MM.1S (cell line): ENCODE results near the gene APOL3.
"Not testable (repeated sequence)": the region's sequence is repeated elsewhere in the genome, so short reads cannot be mapped to it uniquely, and the experiment has no call there.

Experiments
- EZH2 ChIP-seq: fragments of 300-600 bp; sonication (generic); optimal IDR thresholded peaks from 2 replicates; pipeline ENCODE3; 2017; ENCODE audit warnings: low read depth, mild to moderate bottlenecking, antibody characterized with exemption, low read length, mixed read lengths
- TF ChIP-seq, protein P1 (sequence below): fragments of 300-600 bp; sonication (generic); IDR thresholded peaks from 2 replicates; pipeline ENCODE4 v1.5.1; 2016; ENCODE audit warnings: antibody characterized with exemption, low read length, mixed read lengths

DNA sequence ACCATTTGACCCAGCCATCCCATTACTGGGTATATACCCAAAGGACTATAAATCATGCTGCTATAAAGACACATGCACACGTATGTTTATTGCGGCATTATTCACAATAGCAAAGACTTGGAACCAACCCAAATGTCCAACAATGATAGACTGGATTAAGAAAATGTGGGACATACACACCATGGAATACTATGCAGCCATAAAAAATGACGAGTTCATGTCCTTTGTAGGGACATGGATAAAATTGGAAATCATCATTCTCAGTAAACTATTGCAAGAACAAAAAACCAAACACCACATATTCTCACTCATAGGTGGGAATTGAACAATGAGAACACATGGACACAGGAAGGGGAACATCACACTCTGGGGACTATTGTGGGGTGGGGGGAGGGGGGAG lies 69.8 kb downstream of the APOL3 start:
- TF ChIP-seq EZH2 = not testable (repeated sequence)
- TF ChIP-seq, protein P1, sequence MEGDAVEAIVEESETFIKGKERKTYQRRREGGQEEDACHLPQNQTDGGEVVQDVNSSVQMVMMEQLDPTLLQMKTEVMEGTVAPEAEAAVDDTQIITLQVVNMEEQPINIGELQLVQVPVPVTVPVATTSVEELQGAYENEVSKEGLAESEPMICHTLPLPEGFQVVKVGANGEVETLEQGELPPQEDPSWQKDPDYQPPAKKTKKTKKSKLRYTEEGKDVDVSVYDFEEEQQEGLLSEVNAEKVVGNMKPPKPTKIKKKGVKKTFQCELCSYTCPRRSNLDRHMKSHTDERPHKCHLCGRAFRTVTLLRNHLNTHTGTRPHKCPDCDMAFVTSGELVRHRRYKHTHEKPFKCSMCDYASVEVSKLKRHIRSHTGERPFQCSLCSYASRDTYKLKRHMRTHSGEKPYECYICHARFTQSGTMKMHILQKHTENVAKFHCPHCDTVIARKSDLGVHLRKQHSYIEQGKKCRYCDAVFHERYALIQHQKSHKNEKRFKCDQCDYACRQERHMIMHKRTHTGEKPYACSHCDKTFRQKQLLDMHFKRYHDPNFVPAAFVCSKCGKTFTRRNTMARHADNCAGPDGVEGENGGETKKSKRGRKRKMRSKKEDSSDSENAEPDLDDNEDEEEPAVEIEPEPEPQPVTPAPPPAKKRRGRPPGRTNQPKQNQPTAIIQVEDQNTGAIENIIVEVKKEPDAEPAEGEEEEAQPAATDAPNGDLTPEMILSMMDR = not testable (repeated sequence)
